Spleen (tissue), 7 donors: ENCODE results near the gene LYRM2.

ENCODE experiments used
- CTCF ChIP-seq, 11 experiments: fragments of 200-600 bp in 7 of 11; fragments of 450-650 bp in 4 of 11; sonication (generic) in 4 of 11; IDR thresholded peaks in 8 of 11; conservative IDR thresholded peaks in 3 of 11; 1 replicate in 7 of 11; 2 replicates in 4 of 11; pipeline versions ENCODE4 v1.4.0 to v1.8.0; 2016 to 2021; ENCODE audit warnings: antibody characterized with exemption in 11 of 11, inconsistent platforms in 4 of 11, mild to moderate bottlenecking in 1 of 11
- POLR2A ChIP-seq, 3 donors: fragments of 450-650 bp; IDR thresholded peaks; one replicate each; pipeline ENCODE4 v1.5.1; 2017; ENCODE audit warnings: antibody characterized with exemption in 3 of 3, mild to moderate bottlenecking in 1 of 3
- donor health status: DM: no; HTN: no; CAD: no; lungs with moderate emphysema.
- donor health status: DM: no; HTN: no; CAD: no.
- donor health status: DM: no; HTN: no; CAD: no.

DNA sequence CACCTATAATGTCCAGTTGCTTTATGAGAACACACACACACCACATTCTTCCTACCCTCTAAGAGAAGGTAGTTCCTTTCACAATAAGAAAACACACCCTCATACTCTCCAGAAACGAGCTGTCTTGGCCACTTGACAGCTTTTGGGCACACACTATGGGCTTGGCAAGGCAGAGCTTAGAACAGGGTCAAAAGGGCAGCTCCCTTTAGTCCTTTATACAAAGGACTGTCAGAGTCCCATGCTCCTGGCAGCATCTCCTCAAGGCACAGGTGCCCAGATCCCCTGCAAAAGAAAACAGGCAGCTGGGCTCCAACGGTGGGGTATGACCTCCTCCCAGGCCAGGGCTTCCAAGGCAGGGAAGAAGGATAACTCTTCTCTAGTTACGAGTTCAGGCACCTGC, 4.9 kb upstream of the LYRM2 start:
- no peak for TF ChIP-seq CTCF (IDR thresholded peaks at IDR 0.05 in 8 of 11, conservative IDR thresholded peaks at IDR 0.05 in 3 of 11)
- TF ChIP-seq POLR2A (IDR thresholded peaks at IDR 0.05), result no peak
